Stimulated activated naive CD4-positive, alpha-beta T cell treated with Interleukin-2 at 50 U/mL for 16 hours (primary cell): ENCODE results near the gene TXNIP.
A peak's percentile ranks its signal among the peaks of the same experiment; 100 is the strongest.
"Not testable (repeated sequence)": the region's sequence is repeated elsewhere in the genome, so short reads cannot be mapped to it uniquely, and the experiment has no call there.

Source experiments
- DNase-seq: peaks from one replicate; lab custom pipeline; 2025; lab: John Stamatoyannopoulos, UW

The TXNIP gene

DNA sequence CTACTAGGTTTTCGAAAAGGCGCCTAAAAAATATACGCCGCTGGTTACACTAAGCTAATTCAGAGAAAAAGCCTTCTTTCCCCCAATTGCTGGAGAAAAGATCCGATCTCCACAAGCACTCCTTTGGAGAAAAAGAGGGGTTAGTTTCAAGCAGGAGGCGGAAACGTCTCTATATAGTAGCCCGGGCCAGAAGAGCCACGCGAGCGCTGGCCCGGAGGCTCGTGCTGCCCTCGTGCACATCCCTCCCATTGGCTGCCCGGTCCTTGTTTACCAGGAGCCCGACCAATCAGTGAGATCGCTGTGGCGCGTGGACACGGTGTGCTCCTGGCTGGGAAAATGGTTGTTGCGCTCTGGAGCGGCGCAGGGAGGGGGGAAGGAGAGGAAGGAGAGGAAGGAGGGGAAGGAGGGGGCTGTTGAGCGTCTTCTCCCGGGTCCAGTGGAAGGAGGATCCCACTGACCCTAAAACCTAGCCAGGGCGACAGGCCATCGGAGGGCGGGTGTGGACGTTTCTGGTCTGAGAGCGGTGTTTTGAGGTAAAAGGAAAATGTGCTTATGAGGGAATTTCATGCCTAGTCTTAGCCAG, at the start of gene TXNIP:
Gene TXNIP, minus strand, starts transcription at position 147 of the 583 bp plus-strand sequence. CDS start 313 bp downstream, outside the sequence.
- peak; percentile 94 for DNase-seq

DNA sequence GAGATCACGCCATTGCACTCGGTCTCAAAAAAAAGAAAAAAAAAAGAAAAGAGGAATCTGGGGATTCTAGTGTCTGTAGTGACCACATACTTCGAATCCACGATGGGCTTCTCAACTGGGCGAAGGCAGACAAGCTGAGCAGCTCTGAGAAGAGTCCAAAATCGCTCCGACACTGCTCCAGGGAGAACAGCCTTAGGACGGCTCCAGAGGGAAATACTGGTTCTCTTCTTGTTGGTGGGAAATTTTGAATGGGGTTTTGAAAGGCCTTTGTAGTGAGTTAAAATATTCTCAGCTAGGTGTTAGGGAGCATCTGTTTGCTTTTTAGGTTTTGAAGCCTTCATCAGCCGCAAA, 43.4 kb upstream of the TXNIP start:
- DNase-seq: no peak

GRCh38 chr1:146036965-146037646, 40.7 kb upstream of the TXNIP start:
- DNase-seq: peak; percentile 68

- no peak for DNase-seq
Measured at GRCh38 chr1:146036241-146036964, 40.0 kb upstream of the TXNIP start.

DNA sequence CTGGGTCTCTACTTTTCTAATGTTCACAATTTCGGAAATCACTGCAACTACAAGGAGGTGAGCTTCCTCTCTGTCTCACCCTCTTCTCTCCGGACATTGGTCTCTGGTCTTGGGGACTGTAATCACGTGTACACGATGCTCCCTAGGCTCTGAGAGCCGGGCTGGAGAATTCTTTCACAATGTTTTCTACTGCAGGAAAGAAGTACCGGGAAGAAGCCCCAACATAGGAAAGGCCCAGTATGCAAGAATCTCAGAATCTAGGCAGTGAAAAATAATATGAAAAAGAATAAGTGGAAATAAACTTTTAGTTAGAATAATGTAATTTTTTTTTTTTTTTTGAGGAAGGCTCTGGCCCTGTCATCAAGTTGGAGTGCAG, 38.7 kb upstream of the TXNIP start:
- no peak for DNase-seq

- no peak for DNase-seq
Measured at GRCh38 chr1:146032631-146033219, 36.3 kb upstream of the TXNIP start.

DNA sequence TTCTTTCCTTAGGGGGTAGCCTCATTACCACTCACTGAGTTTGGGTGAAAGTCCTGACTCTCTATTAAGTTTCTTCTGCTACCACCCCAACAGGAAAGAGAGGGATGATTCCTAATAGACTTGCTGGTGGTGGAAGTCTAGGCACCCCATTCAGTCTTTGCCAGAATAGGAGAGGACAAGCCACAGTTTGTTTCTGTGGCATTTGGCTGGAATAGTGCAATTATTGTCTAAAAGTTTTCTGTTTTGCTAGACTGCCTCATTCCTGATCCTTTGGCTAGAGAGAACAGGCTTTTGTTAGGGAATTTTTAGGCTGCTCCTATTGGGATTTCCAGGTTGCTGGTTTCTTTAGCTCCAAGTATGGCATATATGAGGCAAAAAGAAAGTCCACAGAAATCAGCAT, 35.1 kb upstream of the TXNIP start:
- DNase-seq: no peak

- DNase-seq: no peak
Measured at GRCh38 chr1:146029117-146029516, 32.7 kb upstream of the TXNIP start.

- DNase-seq: not testable (repeated sequence)
Measured at GRCh38 chr1:146026650-146027049, 30.3 kb upstream of the TXNIP start.

GRCh38 chr1:146025787-146026495, 29.6 kb upstream of the TXNIP start:
- DNase-seq: not testable (repeated sequence)

DNA sequence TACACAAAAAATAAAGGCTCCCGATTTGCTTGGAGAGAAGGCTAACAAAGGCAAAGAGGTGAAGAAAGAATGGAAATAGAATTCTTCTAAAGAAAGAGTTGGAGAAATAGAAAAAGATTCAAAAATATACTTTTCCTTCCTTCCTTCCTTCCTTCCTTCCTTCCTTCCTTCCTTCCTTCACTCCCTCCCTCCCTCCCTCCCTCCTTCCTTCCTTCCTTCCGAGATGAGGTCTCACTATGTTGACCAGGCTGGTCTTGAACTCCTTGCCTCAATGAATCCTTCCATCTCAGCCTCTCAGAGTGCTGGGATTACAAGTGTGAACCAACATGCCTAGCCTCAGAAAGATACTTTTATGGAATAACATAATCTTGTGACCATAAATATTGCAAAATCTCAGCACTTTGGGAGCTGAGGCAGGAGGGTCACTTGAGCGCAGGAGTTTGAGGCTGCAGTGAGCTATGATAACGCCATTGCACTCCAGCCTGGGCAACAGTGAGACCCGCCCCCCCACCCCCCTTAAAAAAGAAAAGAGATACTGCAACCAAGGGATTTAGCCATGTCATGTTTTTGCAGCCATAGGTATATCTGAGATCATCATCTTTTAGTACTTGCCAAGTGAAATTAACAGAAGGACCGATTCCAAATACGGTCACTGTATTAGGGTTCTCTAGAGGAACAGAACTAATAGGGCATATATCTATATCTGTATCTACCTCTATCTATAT, 26.2 kb upstream of the TXNIP start:
- DNase-seq: no peak

DNA sequence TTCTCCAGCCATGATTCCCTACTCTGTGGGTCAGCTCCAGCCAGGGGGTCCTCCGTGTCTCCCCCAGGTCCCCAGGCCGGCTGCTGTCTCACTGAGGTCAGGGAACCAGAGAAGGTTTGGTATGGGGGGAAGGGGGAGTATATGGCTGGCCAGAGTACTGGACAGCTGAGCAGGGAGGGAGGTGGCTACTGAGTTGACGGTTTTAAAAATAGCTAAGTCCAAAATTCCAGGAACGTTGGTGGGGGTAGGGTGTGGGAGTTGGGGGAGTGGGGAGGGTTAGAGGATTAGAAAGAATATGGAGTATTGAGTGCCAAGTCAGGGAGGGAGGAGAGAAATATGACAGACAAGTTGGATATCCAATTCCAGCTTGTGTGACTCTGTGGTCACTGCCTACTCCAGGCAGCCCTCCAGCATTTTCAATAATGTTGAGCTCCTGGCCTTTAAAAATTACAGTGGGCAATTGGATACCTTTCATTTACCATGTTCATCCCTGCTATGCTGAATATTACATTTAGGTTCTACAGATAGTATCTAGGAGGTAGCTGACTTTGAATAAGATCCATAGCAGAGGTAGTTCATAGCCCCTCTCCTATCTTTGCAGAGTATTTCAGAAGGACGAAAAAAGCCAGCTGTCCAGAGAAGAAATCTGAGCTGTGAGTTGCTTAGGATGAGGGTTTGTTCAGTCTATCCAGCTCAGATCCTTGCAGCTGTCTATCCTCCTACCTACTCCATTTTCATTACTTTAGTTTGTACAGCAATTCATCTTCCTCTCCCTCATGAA, 25.4 kb upstream of the TXNIP start, which contains the start of gene HJV:
Gene HJV, minus strand, starts transcription at position 114 of the 781 bp plus-strand sequence. CDS start 1,504 bp downstream, outside the sequence.
- no peak for DNase-seq

DNA sequence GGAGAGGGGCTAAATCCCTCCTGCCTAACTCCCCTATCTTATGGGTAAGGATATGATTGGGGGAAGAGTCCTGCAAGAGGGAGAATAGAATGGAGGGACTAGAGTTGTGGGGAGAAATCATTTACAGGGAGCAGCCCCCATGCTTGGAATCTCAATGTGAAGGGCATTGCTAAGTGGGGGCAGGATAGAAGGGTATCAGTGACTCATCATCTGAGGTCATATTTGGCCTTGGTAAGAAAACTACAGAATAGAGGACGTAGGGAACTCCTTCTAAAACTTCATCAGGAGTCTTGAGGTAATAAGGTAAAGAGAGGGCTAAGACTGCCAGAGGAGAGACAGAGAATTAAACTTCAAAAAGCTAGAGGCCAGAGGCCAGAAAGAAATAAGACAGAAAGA, 24.7 kb upstream of the TXNIP start:
- no peak for DNase-seq

DNA sequence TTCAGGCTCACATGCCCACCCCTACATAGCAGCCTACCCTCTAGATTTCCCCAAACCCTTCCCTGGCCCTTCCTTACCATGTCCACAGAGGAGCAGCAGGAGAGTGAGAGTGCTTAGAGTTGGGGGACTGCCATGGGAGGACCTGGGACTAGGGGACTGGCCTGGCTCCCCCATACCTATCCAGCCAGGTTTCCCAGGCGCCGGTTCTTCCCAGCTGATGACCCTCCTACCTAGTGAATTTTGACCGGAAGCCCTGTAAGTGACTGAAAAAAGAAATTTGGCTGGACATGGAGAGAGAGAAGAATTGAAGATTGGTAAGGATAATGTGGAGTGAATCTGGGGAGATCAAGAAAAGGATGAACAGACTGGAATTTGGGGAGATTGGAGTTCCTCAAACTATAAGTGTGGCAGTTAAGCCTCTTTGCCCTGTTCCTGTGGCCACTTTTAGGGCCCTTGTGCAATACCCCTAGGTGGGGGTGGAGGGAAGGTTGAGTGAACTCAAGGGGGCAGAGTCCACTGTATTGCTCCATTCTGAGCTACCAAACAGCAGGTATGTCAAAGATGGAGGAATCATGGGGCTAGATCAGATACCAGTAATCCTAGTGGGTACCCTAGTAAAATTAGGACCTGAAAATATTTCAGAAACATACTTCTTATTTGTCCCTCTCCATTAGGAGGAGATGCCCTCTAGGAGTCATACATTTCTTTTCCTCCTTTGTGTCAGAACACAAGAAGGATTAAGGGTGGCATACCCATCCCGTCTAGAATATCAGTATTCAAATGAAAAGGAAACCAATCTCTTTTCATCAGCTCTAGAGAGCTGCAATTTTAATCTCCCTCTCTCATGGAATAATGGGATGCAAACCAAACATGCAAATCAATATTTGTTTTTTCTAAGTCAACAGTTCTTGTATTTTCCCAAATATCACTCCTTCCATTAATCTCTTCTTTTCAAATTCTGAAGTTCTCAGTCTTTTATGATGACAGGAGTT, 24.0 kb upstream of the TXNIP start:
- DNase-seq: no peak

DNA sequence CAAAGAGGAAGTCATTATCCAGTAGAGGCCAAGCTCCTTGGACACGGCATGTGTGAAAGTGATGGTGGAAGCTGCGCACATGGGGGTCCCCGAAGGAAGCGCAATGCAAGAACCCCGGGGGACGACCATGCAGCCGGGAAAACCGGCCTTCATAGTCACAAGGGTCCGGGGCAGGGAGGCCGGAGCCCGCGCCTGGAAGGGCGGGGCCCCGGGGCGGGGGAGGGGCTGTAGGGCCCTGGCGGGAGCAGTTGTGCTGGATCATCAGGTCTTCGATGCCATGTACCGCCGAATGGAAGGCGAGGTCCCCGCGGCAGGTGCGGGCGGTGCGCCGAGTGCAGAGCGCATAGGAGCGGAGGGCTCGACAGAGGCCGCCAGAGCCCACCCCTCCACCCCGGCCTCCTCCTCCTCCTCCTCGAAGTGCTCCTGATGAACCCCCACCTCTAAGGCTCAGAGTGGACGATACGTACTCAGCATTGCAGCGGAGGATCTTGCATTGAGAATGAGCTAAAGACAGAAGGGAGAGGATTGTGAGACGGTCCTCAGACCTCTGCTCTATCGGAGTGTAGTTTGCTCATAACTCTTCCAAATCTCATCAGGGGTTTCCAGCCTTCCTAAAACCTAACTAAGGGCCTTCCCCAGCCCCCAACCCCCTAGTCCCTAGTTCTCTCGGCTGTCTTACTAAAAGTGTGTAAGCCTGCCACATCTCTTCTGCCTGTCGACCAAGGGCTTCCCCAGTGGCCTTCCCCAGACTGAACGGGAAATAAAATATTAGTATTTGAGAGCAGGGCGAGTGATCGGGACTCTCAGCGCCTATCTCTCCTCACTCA, 23.1 kb upstream of the TXNIP start:
- DNase-seq: no peak

DNA sequence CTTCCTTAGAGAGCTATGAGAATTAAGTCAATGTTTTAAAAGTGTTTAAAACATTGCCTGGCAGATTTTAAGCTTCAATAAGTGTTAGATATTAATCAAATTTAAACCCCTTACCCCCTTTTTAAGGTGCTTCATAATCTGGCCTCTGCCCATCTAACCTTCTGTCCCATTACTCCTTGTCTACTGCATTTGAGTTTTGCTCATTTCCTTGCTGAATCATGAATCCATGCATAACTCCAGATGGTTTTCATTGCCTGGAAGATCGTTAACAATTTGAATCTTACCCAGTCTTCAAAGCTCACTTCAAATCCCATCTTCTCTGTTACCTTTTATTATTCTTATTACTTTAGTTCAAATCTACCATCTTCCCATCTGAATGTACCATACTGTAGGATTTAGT, 20.5 kb upstream of the TXNIP start:
- DNase-seq: no peak

DNA sequence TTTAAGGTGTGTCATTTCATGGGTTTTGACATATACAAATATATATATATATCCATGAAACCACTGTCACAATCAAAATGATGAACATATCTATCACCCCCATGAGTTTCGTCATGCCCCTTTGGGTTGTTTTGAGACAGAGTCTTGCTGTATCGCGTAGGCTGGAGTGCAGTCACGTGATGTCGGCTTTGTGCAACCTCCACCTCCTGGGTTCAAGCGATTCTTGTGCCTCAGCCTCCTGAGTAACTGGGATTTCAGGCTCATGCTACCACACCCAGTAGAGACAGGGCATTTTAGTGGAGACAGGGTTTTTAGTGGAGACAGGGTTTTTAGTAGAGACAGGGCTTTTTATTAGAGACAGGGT, 17.2 kb upstream of the TXNIP start:
- DNase-seq: no peak

DNA sequence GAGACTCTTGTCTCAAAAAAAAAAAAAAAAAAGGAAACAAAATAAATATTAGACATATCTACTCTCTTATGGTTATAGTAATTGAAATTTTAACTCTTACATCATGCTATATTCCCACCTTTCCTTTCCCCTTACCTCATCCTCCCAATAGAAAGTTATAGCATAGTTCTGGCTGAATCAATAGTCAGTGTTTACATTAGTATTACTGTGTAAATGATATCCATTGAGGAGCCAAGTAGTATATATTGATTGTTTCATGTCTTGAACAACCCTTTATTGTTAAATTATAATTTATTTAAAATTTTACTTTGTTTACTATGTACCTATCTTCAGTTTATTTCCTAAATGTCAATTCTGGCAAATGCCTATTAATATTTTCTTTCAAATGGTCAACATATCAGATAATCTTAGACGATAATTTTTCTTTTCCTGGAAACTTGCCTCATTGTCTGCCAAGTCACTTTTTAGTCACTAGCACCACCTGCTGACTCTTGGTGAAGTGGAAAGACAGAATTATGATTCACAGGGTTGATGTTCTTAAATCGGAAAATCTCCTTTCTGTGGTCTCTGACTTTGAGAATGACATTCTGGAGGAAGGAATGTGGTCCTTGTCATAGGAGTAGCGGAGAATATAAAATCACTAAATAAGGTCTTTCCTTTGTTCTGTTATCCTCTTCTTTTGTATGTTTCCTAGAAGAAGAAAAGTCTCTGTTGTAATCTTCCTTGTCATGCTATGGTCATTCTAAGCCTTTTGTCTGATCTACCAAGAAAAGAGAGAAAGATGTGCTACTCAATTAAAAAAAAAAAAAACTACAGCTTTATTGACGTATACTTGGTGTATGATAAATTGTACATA, 16.6 kb upstream of the TXNIP start:
- DNase-seq: peak; percentile 27
